MCF 10A (cell line): ENCODE results near the gene TOMM34. TPM values are rescaled to one million over a fixed set of nuclear protein-coding genes. Genes with fewer than 3 reads are reported as not detected.

Experiments
- BruUV-seq: library from RNA; stranded (reverse); fragments of 400-500 nt; replicated peaks from 2 replicates; lab custom pipeline; 2021; lab: Mats Ljungman, UMichigan
- CTCF ChIA-PET: fragments of 300-600 bp; sonication (Branson Sonifier 250); formaldehyde crosslinking; extraction: SDS; loops from one replicate; lab custom pipeline; 2021; ENCODE audit warnings: antibody characterized with exemption, inconsistent platforms; lab: Yijun Ruan, JAX
- POLR2A ChIA-PET: fragments of 300-600, 350-650 bp; sonication (Branson Sonifier 250); formaldehyde crosslinking; extraction: SDS; loops from one replicate; lab custom pipeline; 2020; ENCODE audit warnings: antibody characterized with exemption, inconsistent platforms; lab: Yijun Ruan, JAX
- DNase-seq: peaks from one replicate; pipeline ENCODE4 v3.0.0-alpha.2; 2018; ENCODE audit not compliant: unreplicated experiment
- H3K27ac Mint-ChIP-seq: one replicate; pipeline ENCODE4 v1.8.0; 2022; ENCODE audit warnings: mild to moderate bottlenecking, low read depth, mixed read lengths; ENCODE audit not compliant: unreplicated experiment
- H3K27me3 Mint-ChIP-seq: one replicate; pipeline ENCODE4 v1.8.0; 2022; ENCODE audit warnings: mixed read lengths; ENCODE audit not compliant: insufficient read depth, unreplicated experiment
- H3K36me3 Mint-ChIP-seq: one replicate; pipeline ENCODE4 v1.8.0; 2022; ENCODE audit warnings: mild to moderate bottlenecking, moderate library complexity, mixed read lengths; ENCODE audit not compliant: insufficient read depth, unreplicated experiment
- H3K4me1 Mint-ChIP-seq: one replicate; pipeline ENCODE4 v1.8.0; 2022; ENCODE audit warnings: mixed read lengths; ENCODE audit not compliant: insufficient read depth, unreplicated experiment
- H3K4me3 Mint-ChIP-seq: one replicate; pipeline ENCODE4 v1.8.0; 2022; ENCODE audit warnings: mild to moderate bottlenecking, moderate library complexity, mixed read lengths; ENCODE audit not compliant: unreplicated experiment
- H3K9me3 Mint-ChIP-seq: one replicate; pipeline ENCODE4 v1.8.0; 2022; ENCODE audit warnings: mixed read lengths; ENCODE audit not compliant: unreplicated experiment
- intact Hi-C: fragments of 100-400 bp; cut with micrococcal nuclease; formaldehyde crosslinking; loops from 2 replicates; pipeline ENCODE4 v1.14.1; 2022
- total RNA-seq: library from RNA; stranded (reverse); gene quantifications from 2 replicates; pipeline ENCODE4 v1.2.3, GENCODE V29; 2022
- TF ChIP-seq, protein P1 (sequence below): fragments of 200-600 bp; IDR thresholded peaks from one replicate; pipeline ENCODE4 v1.8.0; 2022; ENCODE audit warnings: antibody characterized with exemption, mild to moderate bottlenecking; ENCODE audit not compliant: unreplicated experiment

Gene TOMM34
- total RNA-seq, 1 experiment from 2014 or later, result 60.0 TPM

DNA sequence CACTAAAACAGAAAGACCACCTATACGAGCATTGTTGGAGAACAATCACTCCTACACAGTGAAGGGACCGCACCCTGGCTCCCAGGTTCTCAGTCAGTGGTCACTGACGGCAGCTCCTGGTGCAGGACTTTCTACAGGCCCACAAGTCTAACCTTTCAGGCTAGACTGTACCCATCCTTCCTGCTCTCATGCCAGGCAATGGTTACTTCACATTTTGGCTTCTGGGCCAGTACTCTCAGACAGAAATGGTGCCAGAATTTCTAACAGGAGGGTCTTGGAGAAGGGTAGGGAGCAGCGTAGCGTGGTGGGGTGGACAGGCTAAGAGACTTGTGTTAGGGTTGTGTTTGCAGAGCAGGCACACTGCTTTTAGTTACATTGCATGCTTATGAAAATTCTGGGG is 12.1 kb downstream of the TOMM34 start:
- DNase-seq, result no peak
- Mint-ChIP-seq H3K36me3 (peaks cover 81% of the 10 kb centered on the region), H3K27me3 (no peaks in the 10 kb centered on the region), H3K4me3 (no peak overlapping the region), H3K27ac (no peak overlapping the region), H3K9me3 (no peaks in the 10 kb centered on the region), H3K4me1 (peaks cover 5% of the 10 kb centered on the region)
- ChIA-PET CTCF (interaction anchor here (0.7 kb wide), 1 partner anchor 148 kb away, joined by 3 read pairs; no protein-coding TSS in a partner anchor), POLR2A (interaction anchor here (1.0 to 4.1 kb wide), 4 partner anchors 11 to 51 kb away, joined by 3 to 29 read pairs (median 3); partner anchors contain the start of gene TOMM34)
- no TSS peak for BruUV-seq
- intact Hi-C loops, result no loop called here
- TF ChIP-seq, protein P1, sequence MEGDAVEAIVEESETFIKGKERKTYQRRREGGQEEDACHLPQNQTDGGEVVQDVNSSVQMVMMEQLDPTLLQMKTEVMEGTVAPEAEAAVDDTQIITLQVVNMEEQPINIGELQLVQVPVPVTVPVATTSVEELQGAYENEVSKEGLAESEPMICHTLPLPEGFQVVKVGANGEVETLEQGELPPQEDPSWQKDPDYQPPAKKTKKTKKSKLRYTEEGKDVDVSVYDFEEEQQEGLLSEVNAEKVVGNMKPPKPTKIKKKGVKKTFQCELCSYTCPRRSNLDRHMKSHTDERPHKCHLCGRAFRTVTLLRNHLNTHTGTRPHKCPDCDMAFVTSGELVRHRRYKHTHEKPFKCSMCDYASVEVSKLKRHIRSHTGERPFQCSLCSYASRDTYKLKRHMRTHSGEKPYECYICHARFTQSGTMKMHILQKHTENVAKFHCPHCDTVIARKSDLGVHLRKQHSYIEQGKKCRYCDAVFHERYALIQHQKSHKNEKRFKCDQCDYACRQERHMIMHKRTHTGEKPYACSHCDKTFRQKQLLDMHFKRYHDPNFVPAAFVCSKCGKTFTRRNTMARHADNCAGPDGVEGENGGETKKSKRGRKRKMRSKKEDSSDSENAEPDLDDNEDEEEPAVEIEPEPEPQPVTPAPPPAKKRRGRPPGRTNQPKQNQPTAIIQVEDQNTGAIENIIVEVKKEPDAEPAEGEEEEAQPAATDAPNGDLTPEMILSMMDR, result no peak

DNA sequence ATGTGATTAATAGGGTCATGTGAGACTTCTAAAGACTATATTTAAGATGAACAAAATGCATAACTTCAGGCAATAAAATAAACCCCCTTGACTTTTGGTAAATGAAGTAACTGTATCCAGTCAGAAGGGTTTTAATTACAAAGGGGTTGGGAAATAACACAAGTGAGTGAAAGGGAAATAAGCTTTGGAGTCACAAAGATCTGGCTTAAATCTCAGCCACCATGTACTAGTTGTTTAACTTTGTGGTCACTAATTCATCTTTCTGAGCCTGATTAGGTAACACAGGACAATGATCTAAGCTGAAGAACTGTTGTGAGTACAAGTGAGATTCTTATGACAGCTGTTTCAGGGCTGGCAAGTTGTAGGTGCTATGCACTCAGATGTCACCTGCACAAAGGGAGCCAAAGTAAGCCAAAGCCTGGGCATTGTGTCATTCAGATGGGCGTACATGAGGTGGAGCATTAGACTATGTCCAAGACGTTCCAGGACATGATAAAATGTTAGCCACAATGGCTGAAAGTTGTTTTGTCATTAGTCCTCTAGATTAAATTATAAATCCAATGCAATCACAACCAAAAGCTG is 13.8 kb downstream of the TOMM34 start:
- Mint-ChIP-seq H3K36me3 (peaks cover 82% of the 10 kb centered on the region), H3K4me3 (no peak overlapping the region), H3K27ac (no peak overlapping the region), H3K27me3 (no peaks in the 10 kb centered on the region), H3K4me1 (no peaks in the 10 kb centered on the region), H3K9me3 (no peaks in the 10 kb centered on the region)
- POLR2A ChIA-PET, result interaction anchor here (0.5 to 4.1 kb wide), 4 partner anchors 13 to 397 kb away, joined by 3 to 29 read pairs (median 4); partner anchors contain the start of genes ADA, STK4 and TOMM34
- intact Hi-C loops, result no loop called here
- no peak for DNase-seq
- TF ChIP-seq, protein P1, result no peak
- BruUV-seq, result no TSS peak
- CTCF ChIA-PET, result no interaction called here

DNA sequence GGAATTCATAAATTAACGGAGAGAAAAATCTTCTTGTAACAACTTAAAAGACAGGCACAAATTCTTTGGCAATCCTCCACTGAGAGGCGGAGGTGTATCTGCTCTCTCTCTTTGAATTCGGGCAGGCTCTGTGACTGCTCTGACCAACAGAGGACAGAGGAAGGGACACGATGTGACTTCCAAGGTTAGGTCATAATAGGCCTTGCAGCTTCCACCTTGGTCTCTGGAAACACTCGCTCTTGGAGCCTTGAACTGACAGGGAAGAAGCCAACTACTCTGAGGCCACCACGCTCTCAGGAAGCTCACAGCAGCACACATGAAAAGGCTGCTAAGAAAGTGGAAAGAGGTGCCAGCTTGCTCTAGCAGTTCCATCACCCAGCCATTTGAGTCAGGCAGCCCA is 14.9 kb downstream of the TOMM34 start:
- Mint-ChIP-seq H3K9me3 (no peaks in the 10 kb centered on the region), H3K36me3 (peaks cover 76% of the 10 kb centered on the region), H3K4me3 (no peak overlapping the region), H3K4me1 (no peaks in the 10 kb centered on the region), H3K27me3 (no peaks in the 10 kb centered on the region), H3K27ac (no peak overlapping the region)
- no peak for DNase-seq
- TF ChIP-seq, protein P1, result no peak
- intact Hi-C loops, result no loop called here
- CTCF ChIA-PET, result interaction anchor here (0.9 kb wide), 1 partner anchor 155 kb away, joined by 6 read pairs; no protein-coding TSS in a partner anchor
- no TSS peak for BruUV-seq
- POLR2A ChIA-PET, result interaction anchor here (1.2 to 1.7 kb wide), 2 partner anchors 13 to 14 kb away, joined by 3 to 7 read pairs; partner anchors contain the start of gene TOMM34

DNA sequence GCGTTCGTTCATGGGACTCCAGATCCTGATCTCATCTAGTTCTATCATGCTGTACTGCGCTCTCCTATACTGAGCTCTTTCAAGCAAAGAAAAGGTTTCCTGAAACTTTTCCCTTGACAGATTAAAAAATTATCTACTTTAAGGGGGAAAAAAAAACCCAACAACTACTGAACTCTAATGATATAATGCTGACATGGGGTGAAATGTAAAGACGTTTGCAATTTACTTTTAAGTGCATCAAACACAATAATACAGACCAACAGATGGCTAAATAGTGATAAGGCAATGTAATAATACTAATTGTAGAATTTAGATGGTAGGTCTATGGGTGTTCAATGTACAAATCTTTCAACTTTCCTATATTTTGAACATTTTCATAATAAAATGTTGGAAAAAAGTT is 16.4 kb downstream of the TOMM34 start:
- Mint-ChIP-seq H3K27me3 (no peaks in the 10 kb centered on the region), H3K4me3 (no peak overlapping the region), H3K27ac (peak overlapping the region; percentile 6), H3K9me3 (no peaks in the 10 kb centered on the region), H3K36me3 (peaks cover 69% of the 10 kb centered on the region), H3K4me1 (no peaks in the 10 kb centered on the region)
- CTCF ChIA-PET, result no interaction called here
- TF ChIP-seq, protein P1, result no peak
- no peak for DNase-seq
- POLR2A ChIA-PET, result interaction anchor here (0.8 to 1.5 kb wide), 2 partner anchors 12 to 13 kb away, joined by 3 to 5 read pairs; no protein-coding TSS in a partner anchor
- no TSS peak for BruUV-seq
- intact Hi-C loops, result no loop called here
